ENCODE data around the gene MINK1. TPM values are rescaled to one million over a fixed set of nuclear protein-coding genes. Genes with fewer than 3 reads are reported as not detected.

MINK1 gene
- total RNA-seq (2014; rRNA removed; shearing (Covaris generic)), result 33.8 and 48.3 TPM in 2 replicates

DNA sequence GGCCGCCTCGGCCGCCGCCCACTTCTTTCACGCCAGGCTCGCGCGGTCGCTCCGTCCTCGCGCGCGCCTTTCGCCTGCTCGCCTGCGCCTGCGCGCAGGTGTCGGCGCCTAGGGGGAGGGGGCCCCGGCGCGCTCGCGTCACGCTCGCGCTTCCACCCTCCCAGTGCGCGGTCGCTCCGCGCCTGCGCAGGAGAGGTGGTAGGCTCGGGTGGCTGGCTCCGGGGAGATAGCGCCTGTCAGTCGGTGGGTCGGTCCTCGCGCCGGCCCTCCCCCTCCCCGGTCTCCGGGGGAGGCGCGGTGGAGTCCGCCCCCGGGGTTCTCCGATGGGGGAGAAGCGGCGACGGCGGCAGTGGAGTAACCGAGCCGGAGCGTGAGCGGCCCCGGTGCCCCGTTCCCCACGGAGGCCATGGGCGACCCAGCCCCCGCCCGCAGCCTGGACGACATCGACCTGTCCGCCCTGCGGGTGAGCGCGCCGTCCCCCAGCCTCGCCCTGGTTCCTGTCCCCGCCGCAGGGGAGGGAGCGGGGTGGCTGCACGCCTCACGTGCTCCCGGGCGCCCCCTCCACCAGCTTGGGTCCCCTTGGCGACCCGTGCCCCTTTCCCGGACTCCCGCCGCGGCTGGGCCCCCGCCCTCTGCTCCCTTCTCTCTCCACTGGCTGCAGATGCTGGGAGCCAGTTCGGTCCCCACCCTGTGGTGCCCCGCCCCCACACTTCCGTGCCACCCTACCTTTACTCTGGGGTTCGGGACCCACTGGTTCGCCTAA, at the start of gene MINK1:
MINK1 (plus strand) TSS at position 163 of the 763 bp plus-strand sequence; CDS start at position 407, 244 bp downstream.
- in situ Hi-C loops (cut with HindIII; ENCODE audit: low sequenced_read_pairs), result loop anchor here (10.0 kb wide), 1 partner anchor 109 kb away; no protein-coding TSS in a partner anchor

DNA sequence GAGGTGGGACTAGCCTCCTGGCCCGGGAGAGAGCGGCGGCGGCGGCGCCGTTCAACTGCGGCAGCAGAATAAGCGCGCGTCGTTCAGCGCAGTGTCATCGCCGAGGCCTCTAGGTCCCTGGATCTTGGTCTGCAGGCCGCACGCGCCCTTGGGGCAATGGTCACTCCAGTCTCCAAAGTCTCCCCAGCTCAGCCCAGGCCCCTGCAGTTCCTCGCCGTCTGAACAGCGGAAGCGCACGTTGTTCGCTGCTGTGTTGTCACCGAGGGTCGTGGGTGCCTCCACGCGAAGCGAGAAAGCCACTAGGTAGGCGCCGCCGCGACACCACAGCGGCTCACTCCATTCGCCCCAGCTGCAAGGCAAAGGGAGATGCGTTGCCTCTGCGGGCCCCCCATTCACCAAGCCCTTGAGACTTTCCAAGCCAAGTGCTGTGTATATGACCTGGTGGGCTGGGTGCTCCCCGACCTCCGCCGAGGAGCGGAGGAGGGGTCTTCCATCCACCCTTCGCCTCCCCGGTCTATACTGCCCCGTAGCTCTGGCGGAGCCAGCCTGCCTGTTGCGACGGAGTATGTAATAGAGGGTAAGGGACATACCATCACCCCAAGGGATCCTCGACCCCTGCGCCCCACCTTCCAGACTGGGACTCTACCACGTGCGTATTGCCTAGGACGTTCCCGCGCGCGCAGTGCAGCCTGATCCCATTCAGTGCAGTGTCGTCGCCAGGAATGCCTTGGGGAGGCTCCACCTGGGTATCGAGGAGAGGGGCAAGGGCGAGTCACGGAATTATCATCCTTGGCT, 47.6 kb upstream of the MINK1 start:
- in situ Hi-C loops (cut with HindIII; ENCODE audit: low sequenced_read_pairs), result no loop called here
- DNase-seq (ENCODE audit: low spot score), result no peak

More for the DNA sequence above, at the start of gene MINK1:
- peak; percentile 91 for DNase-seq (ENCODE audit: low spot score)

DNA sequence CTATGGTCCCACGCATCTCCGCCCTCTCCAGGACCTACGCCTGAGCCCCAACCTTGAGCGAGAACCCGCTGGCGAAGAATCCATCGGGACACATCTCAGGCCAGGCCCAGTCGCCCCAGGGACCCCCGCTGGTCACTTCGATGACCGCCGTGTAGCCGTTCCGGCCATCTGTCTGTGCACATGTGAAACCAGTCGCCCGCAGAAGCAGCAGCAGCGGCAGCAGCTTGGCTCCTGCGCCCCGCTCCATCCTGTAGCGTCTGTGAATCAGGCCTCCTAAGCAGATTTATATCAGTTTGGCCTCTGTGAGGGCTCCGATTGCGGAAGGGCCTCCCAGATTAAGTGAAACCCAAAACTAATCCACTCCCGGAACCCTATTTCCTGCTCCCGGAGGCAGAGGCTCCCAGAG, 47.0 kb upstream of the MINK1 start, which contains the start of gene VMO1:
VMO1 (minus strand) TSS at position 259 of the 406 bp plus-strand sequence; CDS start at position 247, 12 bp downstream.
- in situ Hi-C loops (cut with HindIII; ENCODE audit: low sequenced_read_pairs), result no loop called here
- DNase-seq (ENCODE audit: low spot score), result peak; percentile 40

DNA sequence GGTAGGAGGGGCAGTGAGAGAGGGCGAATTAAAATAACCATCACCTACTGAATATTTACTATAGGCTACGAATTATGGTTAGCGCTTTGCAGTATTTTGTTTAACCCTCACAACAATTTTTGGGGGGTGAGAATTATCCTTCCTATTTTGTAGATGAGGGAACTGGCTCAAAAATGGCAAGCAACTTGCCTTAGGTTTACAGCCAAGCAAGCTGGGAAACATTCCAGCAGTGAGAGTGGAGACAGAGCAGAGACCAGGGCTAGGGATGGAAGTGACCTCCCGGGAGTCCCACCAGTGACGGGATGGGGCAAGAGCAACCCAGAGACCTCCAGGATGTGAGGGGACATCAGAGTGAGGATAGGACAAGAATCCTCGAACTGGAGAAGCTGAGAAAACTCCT, 46.6 kb upstream of the MINK1 start:
- peak; percentile 58 for DNase-seq (ENCODE audit: low spot score)
- in situ Hi-C loops (cut with HindIII; ENCODE audit: low sequenced_read_pairs), result no loop called here

DNA sequence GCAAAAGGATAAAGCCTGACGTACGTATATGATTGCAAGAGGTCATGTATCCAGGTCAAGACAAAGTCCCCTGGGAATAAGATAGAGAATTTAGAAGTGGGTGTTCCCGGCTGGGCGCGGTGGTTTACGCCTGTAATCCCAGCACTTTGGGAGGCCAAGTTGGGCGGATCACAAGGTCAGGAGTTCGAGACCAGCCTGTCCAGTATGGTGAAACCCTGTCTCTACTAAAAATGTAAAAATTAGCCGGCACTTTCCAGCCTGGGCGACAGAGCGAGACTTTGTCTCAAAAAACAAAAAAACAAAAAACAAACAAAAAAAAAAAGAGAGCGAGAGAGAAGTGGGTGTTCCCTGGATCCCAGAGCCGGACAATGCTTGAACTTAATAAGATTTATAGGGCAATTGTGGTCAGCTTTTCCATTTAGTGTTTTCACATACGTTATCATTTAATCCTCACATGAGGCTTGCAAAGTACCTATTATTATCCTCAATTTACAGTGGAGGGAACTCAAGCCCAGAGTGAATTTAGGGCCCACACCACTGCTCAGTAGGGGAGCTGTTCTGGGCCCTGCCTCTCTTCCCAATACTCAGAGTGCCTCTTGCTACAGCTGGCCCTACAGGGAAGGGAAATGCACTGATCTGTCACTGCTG, 44.9 kb upstream of the MINK1 start:
- no peak for DNase-seq (ENCODE audit: low spot score)
- in situ Hi-C loops (cut with HindIII; ENCODE audit: low sequenced_read_pairs), result no loop called here

DNA sequence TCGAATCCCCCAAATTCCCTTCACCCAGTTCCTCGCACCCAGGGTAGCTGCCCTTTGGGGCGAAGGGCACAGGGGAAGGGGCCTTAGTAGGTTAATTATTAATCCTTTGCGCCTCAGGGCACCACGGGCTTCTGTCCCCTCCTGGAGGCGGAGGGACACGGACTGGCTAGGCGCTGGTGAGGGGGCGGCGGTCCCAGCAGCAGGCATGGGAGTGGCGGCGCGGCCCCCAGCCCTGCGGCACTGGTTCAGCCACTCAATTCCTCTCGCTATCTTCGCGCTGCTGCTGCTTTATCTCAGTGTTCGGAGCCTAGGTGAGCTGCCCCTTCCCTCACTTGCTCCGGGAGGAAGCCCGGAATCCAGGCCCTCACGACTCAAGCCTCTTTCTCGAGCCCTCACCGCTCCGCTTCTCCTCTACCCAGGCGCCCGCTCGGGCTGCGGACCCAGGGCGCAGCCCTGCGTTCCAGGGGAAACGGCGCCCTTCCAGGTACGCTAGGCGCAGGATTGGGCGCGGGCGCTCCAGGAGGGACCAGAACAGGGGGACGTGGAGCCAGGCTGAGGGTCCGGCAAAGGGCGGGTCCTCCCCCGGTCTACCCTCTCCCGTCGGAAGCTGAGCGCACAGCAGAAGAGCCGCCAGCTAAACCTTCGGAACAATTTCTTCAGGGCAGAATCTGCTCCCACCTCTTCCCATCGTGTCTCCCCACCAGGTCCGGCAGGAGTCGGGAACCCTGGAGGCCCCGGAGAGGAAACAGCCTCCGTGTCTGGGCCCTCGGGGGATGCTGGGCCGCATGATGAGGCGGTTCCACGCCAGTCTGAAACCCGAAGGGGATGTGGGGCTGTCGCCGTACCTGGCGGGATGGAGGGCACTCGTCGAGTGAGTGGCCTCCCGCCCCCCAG, 44.1 kb upstream of the MINK1 start, which contains the start of gene GLTPD2:
GLTPD2 (plus strand) TSS at position 158 of the 894 bp plus-strand sequence; CDS start at position 206, 48 bp downstream.
- in situ Hi-C loops (cut with HindIII; ENCODE audit: low sequenced_read_pairs), result no loop called here
- no peak for DNase-seq (ENCODE audit: low spot score)

DNA sequence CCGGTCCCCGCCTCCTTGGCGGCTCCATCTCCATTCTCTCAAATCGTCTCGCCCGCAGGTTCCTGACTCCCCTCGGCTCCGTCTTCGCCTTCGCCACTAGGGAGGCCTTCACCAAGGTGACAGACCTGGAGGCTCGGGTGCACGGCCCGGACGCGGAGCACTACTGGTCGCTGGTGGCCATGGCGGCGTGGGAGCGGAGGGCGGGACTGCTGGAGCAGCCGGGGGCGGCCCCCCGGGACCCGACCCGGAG, 43.5 kb upstream of the MINK1 start:
- in situ Hi-C loops (cut with HindIII; ENCODE audit: low sequenced_read_pairs), result no loop called here
- peak; percentile 52 for DNase-seq (ENCODE audit: low spot score)

DNA sequence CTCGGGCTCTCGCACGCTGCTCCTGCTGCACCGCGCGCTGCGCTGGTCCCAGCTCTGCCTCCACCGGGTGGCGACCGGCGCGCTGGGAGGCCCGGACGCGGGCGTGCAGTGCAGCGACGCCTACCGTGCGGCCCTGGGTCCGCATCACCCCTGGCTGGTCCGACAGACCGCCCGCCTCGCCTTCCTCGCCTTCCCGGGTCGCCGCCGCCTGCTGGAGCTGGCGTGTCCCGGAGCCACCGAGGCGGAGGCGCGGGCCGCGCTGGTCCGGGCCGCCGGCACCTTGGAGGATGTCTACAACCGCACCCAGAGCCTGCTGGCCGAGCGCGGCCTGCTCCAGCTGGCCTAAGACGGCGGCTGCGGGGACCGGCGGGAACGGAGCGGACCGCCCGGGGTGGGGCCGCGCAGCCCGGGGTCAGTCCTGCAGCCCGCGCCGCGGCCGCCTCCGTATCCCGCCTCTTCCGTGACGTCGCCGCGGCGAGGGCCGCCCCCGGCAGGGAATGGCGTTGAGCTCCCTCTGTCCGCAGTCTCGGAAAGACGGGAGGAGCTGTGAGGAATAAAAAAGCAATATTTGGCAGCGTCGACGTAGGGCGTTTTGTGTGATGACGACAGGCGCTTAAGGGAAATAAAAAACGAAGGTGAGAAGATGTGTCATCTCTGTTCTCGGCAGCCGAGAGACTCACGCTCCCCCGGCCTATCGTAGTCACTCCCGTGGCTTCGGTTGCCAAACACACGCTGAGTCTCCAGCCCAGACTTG, 43.0 kb upstream of the MINK1 start:
- DNase-seq (ENCODE audit: low spot score), result peak; percentile 86
- in situ Hi-C loops (cut with HindIII; ENCODE audit: low sequenced_read_pairs), result no loop called here

DNA sequence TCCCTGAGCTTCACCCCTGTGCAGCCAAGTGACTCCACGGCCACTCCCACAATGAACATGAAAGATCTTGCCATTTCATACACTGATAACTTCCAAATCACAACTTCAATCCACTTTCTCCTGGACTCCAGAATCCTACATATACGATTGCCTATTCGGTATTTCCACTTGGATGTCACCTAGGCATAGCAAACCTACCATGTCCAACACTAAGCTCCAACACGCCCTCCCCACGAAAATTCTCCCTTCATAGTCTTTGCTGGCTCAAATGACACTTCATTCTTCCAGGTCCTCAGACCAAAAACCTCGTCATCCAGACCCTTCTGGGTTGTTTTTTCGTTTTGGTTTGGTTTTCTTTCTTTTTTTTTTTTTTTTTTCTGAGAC, 42.4 kb upstream of the MINK1 start:
- in situ Hi-C loops (cut with HindIII; ENCODE audit: low sequenced_read_pairs), result no loop called here

DNA sequence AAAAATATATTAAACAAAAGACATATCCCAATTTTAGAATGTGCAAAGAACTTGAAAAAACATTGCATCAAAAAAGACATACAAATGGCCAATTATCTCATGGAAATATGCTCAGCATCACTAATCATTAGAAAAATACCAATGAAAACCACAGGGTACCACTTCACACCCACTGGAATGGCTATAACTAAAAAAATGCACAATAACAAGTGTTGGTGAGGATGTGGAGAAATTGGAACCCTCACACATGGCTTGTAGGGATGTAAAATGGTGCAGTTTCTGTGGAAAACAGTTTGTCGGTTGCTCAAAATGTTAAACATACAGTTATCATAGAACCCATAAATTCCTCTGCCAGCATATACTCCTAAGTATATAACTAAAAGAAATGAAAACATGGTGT, 38.0 kb upstream of the MINK1 start:
- in situ Hi-C loops (cut with HindIII; ENCODE audit: low sequenced_read_pairs), result no loop called here
- DNase-seq (ENCODE audit: low spot score), result no peak

More for the DNA sequence above, 42.4 kb upstream of the MINK1 start:
- no peak for DNase-seq (ENCODE audit: low spot score)

DNA sequence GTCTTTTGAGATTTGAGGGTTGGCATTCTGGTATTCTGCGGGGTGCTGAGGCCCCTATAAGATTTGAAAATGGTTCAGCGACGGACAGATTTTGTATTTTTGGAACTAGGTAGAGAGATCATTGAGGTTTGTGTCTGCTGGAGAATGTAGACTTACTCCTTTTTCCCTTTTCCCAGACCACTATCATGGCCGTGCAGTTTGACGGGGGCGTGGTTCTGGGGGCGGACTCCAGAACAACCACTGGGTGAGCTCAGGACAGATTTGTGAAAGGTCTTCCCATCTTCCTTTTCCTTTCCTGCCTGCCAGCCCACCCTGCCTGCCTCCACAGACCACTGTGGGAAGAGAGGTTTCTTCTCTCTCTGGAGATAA, 36.6 kb upstream of the MINK1 start:
- DNase-seq (ENCODE audit: low spot score), result peak; percentile 21
- in situ Hi-C loops (cut with HindIII; ENCODE audit: low sequenced_read_pairs), result no loop called here

DNA sequence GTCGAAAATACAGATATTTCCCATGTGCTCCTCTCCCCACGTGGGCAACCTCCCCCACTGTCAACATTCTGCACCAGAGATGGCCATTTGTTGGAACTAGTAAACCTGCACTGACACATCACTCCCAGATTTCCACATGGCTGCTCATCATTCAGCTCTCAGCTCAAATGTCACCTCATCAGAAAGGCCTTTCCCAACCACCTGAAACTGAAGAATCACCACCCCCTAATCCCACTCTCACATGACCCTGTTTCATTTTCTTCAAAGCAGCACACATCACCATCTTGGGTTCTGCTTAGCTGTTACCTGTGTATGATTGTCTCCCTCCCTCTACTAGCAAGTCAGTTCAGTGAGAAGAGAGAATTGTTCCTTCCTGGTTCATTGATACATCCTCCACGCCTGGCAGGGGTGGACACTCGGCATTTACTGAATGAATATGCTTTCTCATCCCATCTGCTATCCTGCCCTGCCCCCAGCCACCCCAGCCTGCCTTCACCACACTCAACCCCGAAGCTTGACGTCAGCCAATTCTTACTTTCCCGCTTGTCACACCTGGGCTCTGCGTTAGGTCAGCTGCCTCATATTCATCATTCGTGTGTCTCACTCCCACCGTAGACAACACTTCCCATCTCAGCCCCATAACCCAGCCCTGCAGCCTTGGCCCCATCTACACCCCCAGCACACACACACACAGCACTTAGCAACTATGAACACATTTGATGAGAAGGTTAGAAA, 32.5 kb upstream of the MINK1 start:
- in situ Hi-C loops (cut with HindIII; ENCODE audit: low sequenced_read_pairs), result no loop called here
- DNase-seq (ENCODE audit: low spot score), result no peak

DNA sequence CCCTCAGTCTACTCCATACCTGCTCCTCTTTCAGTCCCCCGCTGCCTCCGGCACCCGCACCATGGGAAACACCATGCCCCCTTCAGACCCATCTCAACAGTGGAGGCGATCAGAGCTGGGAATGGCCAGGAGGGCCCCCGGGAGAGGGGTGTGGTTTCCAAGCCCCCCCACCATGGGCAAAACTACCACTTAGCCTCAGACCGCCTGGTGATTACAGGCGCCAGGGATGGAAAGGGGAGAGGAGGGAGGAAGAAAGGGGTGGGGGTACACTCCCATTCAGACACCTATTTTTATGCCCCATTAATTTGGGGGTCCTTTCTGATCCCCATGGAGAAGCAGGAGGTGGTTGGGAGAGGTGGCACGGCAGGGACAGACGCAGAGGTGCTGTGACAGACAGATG, 30.9 kb upstream of the MINK1 start, which contains the start of gene C17orf114:
C17orf114 (minus strand) TSS at position 101 of the 400 bp plus-strand sequence.
- DNase-seq (ENCODE audit: low spot score), result no peak
- in situ Hi-C loops (cut with HindIII; ENCODE audit: low sequenced_read_pairs), result no loop called here

DNA sequence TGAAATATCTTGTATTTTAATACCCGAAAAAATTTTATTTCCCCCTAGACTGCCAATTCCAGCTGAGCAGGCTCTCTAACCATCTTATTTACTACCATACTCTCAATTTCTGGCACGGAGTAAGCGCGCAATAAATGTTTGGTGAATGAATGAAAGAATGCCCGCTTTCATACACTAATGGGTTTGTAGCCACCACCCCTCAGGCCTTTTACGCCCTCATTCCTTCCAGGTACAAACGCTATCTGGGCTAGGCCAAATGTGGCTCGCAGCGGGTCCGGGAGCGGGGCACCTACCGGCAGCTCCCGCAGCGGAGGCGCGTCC, 26.7 kb upstream of the MINK1 start:
- DNase-seq (ENCODE audit: low spot score), result peak; percentile 33
- in situ Hi-C loops (cut with HindIII; ENCODE audit: low sequenced_read_pairs), result no loop called here

DNA sequence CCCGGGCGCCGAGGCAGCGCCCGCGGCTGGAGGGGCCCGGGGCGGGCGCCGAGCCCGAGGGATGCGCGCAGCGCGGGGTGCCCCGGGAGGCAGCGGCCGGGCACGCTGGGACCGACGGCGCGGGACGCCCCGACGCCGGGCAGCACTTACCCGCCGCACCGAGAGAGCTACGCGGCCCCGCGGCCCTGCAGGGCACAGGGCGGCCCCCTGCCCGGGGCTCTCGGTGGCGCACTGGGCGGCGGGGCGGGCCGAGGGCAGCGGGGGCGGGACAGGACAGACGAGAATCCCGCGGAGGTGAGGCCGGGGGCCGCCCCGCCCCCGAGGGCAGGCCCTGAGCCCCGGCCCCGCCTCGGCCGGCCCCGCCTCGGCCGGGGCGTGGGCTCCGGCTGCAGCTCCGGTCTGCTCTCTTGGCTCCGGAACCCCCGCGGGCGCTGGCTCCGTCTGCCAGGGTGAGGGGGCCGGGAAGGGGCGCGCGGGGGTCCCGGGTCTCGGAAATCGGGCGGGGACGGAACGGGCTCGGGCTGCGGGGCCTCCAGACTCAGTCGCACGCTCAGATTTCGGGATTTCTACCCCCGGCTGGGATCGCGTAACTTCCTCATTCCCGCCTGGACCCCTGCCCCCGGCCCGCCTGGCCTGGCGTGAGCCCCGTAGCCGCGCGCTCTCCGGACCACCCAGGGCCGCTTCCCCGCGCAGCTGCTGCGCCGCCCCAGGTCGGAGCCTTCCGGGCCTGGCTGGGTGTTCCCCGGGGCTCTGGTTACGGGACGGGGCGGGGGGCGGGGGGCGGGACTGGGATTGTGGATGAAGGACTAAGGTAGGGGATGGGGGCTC, 26.1 kb upstream of the MINK1 start, which contains the start of gene PLD2:
PLD2 (plus strand) TSS at position 376 of the 828 bp plus-strand sequence. CDS start 621 bp downstream, outside the sequence.
- in situ Hi-C loops (cut with HindIII; ENCODE audit: low sequenced_read_pairs), result no loop called here
- peak; percentile 81 for DNase-seq (ENCODE audit: low spot score)

DNA sequence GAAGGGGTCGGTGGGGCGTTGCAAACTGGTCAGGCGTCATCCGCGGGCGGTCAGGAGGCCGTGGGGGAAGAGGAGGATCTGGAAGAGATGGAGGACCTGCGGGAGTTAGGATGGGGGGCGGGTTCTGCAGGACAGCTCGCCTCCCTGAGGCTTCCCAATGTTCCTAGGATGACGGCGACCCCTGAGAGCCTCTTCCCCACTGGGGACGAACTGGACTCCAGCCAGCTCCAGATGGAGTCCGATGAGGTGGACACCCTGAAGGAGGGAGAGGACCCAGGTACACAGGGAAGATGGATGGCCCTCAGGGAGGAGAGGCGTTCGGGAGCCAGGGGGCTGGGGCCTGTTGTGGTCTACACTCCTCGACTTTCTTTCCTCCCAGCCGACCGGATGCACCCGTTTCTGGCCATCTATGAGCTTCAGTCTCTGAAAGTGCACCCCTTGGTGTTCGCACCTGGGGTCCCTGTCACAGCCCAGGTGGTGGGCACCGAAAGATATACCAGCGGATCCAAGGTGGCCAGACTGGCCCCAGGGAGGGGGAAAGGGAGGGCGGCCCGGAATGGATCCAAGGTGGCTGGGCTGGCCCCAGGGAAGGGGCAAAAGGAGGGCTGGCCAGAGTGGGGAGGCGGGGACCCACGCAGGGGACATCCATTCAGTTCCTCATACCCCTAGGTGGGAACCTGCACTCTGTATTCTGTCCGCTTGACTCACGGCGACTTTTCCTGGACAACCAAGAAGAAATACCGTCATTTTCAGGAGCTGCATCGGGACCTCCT, 25.3 kb upstream of the MINK1 start:
- in situ Hi-C loops (cut with HindIII; ENCODE audit: low sequenced_read_pairs), result no loop called here
- DNase-seq (ENCODE audit: low spot score), result no peak

Measured in G401 (cell line).